DND-41 (cell line): Measurements from ENCODE around the gene COLEC12.

Source experiments
- ATAC-seq: fragments of 200-7000 bp; cut with Tn5 transposase; 3 replicates; pipeline ENCODE4 v1.9.1; 2021; ENCODE audit warnings: low read depth; ENCODE audit not compliant: insufficient read depth
- DNase-seq: peaks from one replicate; pipeline ENCODE4 v3.0.0-alpha.2; 2020
- H2AFZ ChIP-seq: 2 replicates; pipeline ENCODE4 v1.6.0; 2012; ENCODE audit warnings: low read depth, low read length
- H3K27ac ChIP-seq: 2 replicates; pipeline ENCODE4 v1.5.1; 2012; ENCODE audit warnings: low read length, inconsistent platforms
- H3K27me3 ChIP-seq: fragments of 200-600 bp; sonication (generic); 2 replicates; pipeline ENCODE4 v1.6.0; 2012; ENCODE audit warnings: low read length, mild to moderate bottlenecking, inconsistent platforms; ENCODE audit not compliant: insufficient read depth, poor library complexity
- H3K36me3 ChIP-seq: 2 replicates; pipeline ENCODE4 v1.5.1; 2012; ENCODE audit warnings: low read length, inconsistent platforms; ENCODE audit not compliant: insufficient read depth
- H3K4me1 ChIP-seq: 2 replicates; pipeline ENCODE4 v1.5.1; 2012; ENCODE audit warnings: mild to moderate bottlenecking, low read length; ENCODE audit not compliant: insufficient read depth
- H3K4me2 ChIP-seq: 2 replicates; pipeline ENCODE4 v1.6.0; 2012; ENCODE audit warnings: mild to moderate bottlenecking, moderate library complexity, low read length, inconsistent platforms; ENCODE audit not compliant: insufficient read depth
- H3K4me3 ChIP-seq, 2 experiments: fragments of 200-600 bp in 1 of 2; shearing (Covaris generic) in 1 of 2; 2 replicates each; pipeline ENCODE4 v1.5.1; 2012 to 2016; ENCODE audit warnings: inconsistent platforms in 2 of 2, low read length in 2 of 2, mild to moderate bottlenecking in 2 of 2, low read depth in 1 of 2, moderate library complexity in 1 of 2
- H3K79me2 ChIP-seq: 2 replicates; pipeline ENCODE4 v1.6.0; 2012; ENCODE audit warnings: low read length, inconsistent platforms; ENCODE audit not compliant: insufficient read depth
- H3K9ac ChIP-seq: 2 replicates; pipeline ENCODE4 v1.6.0; 2012; ENCODE audit warnings: low read depth, mild to moderate bottlenecking, inconsistent platforms, low read length, moderate library complexity
- H3K9me3 ChIP-seq: 2 replicates; pipeline ENCODE4 v1.5.1; 2012; ENCODE audit warnings: low read length, moderate library complexity, mild to moderate bottlenecking, inconsistent platforms; ENCODE audit not compliant: insufficient read depth, severe bottlenecking
- H4K20me1 ChIP-seq: 2 replicates; pipeline ENCODE4 v1.6.0; 2012; ENCODE audit warnings: low read length; ENCODE audit not compliant: insufficient read depth
- EZH2 ChIP-seq: IDR thresholded peaks from 3 replicates; pipeline ENCODE4 v1.6.1; 2012; ENCODE audit warnings: borderline replicate concordance, low read depth, mild to moderate bottlenecking, moderate library complexity, low read length, inconsistent platforms; ENCODE audit not compliant: severe bottlenecking
- TF ChIP-seq, protein P1 (sequence below): IDR thresholded peaks from 2 replicates; pipeline ENCODE4 v1.5.1; 2012; ENCODE audit warnings: borderline replicate concordance, low read length, moderate library complexity, mild to moderate bottlenecking; ENCODE audit not compliant: poor library complexity, severe bottlenecking; ENCODE audit errors: extremely low read depth

COLEC12 gene

DNA sequence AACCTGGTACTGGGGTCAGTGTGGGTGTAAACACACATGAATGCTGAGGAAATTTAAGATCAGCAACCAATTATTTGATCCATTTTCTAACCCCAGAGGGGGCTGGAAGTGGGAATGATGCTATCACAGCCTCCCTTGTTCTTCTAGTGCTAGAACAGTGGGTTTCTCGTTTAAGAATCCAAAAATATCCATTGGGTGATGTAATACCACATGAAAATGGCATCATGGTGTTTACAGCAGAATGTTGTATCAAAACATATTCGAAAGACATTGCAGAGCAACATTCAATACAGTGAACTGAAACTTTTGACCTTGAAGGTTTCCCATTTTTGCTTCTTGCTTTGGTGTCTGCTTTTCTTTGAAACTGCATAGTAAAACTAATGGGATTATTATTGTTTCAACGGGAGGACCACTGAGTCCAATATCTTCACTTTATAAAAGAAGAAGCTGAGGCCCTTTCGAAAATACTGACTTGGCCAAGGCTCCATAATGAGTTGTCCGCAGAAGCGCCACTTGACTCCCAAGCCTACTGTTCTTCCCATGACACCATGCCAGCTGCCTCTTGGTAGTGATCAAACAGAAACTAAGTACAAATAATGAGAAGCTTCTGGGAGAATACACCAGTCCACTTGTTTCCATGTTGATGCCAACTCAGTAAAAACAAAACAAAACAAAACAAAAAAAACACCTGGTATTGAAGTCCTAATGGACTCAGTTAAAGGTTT, 106.1 kb downstream of the COLEC12 start:
- Histone ChIP-seq H3K4me2 (no peak overlapping the region), H3K27ac (no peak overlapping the region), H3K79me2 (no peaks in the 10 kb centered on the region), H3K9ac (no peak overlapping the region), H3K9me3 (no peaks in the 10 kb centered on the region), H3K27me3 (peaks cover 10% of the 10 kb centered on the region), H3K36me3 (no peaks in the 10 kb centered on the region), H3K4me1 (no peaks in the 10 kb centered on the region), H3K4me3 (no peak overlapping the region), H2AFZ (no peak overlapping the region), H4K20me1 (no peaks in the 10 kb centered on the region)
- ATAC-seq (no peak), DNase-seq (no peak)
- TF ChIP-seq, protein P1, sequence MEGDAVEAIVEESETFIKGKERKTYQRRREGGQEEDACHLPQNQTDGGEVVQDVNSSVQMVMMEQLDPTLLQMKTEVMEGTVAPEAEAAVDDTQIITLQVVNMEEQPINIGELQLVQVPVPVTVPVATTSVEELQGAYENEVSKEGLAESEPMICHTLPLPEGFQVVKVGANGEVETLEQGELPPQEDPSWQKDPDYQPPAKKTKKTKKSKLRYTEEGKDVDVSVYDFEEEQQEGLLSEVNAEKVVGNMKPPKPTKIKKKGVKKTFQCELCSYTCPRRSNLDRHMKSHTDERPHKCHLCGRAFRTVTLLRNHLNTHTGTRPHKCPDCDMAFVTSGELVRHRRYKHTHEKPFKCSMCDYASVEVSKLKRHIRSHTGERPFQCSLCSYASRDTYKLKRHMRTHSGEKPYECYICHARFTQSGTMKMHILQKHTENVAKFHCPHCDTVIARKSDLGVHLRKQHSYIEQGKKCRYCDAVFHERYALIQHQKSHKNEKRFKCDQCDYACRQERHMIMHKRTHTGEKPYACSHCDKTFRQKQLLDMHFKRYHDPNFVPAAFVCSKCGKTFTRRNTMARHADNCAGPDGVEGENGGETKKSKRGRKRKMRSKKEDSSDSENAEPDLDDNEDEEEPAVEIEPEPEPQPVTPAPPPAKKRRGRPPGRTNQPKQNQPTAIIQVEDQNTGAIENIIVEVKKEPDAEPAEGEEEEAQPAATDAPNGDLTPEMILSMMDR = no peak
- no peak for TF ChIP-seq EZH2

DNA sequence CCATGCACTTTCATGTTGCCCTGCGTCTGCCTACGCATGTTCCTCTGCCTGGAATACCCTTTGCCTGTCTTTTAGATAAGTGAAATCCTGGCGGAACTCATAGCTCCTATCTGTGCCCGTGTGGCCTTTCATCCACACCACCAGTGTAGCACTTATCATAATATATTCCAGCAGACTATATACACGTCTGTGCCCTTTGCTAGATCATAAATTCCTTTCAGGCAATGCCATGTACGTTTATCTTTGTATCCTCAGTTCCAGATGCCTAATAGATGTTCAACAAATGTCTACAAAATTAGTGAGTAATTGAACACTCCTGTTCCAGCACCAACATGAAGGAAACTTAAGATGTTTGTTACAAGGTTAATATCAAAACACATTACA, 106.9 kb downstream of the COLEC12 start:
- Histone ChIP-seq H3K27me3 (peaks cover 10% of the 10 kb centered on the region), H3K9ac (no peak overlapping the region), H3K4me2 (no peak overlapping the region), H3K9me3 (no peaks in the 10 kb centered on the region), H3K4me3 (no peak overlapping the region), H3K27ac (no peak overlapping the region), H3K79me2 (no peaks in the 10 kb centered on the region), H4K20me1 (no peaks in the 10 kb centered on the region), H3K4me1 (no peaks in the 10 kb centered on the region), H3K36me3 (no peaks in the 10 kb centered on the region), H2AFZ (no peak overlapping the region)
- ATAC-seq (no peak), DNase-seq (no peak)
- no peak for TF ChIP-seq EZH2
- TF ChIP-seq, protein P1 = no peak

GRCh38 chr18:392928-393573, 107.5 kb downstream of the COLEC12 start:
- no peak overlapping the region for H3K9ac ChIP-seq
- ATAC-seq (no peak), DNase-seq (no peak)

More at GRCh38 chr18:392928-393573, 107.5 kb downstream of the COLEC12 start:
- no peak overlapping the region for H3K27ac ChIP-seq
- no peak overlapping the region for H3K4me3 ChIP-seq
- no peak overlapping the region for H3K4me2 ChIP-seq
- H4K20me1 ChIP-seq = no peaks in the 10 kb centered on the region
- H3K9me3 ChIP-seq = no peaks in the 10 kb centered on the region
- H3K4me1 ChIP-seq = no peaks in the 10 kb centered on the region
- TF ChIP-seq, protein P1 = no peak
- peaks cover 10% of the 10 kb centered on the region for H3K27me3 ChIP-seq
- H2AFZ ChIP-seq = no peak overlapping the region
- H3K36me3 ChIP-seq = no peaks in the 10 kb centered on the region
- H3K79me2 ChIP-seq = no peaks in the 10 kb centered on the region
